SH-SY5Y (cell line): Measurements from ENCODE around the gene THUMPD3.

Experiments
- GATA2 ChIP-seq: IDR thresholded peaks from 2 replicates; pipeline ENCODE4 v1.6.1; 2011; ENCODE audit warnings: mild to moderate bottlenecking, low read depth, low read length
- GATA3 ChIP-seq: IDR thresholded peaks from 2 replicates; pipeline ENCODE4 v1.6.1; 2011; ENCODE audit warnings: low read depth, mild to moderate bottlenecking, low read length, moderate library complexity

Gene THUMPD3

GRCh38 chr3:9386078-9386459, 23.2 kb downstream of the THUMPD3 start:
- TF ChIP-seq GATA2 (no peak), GATA3 (no peak)

DNA sequence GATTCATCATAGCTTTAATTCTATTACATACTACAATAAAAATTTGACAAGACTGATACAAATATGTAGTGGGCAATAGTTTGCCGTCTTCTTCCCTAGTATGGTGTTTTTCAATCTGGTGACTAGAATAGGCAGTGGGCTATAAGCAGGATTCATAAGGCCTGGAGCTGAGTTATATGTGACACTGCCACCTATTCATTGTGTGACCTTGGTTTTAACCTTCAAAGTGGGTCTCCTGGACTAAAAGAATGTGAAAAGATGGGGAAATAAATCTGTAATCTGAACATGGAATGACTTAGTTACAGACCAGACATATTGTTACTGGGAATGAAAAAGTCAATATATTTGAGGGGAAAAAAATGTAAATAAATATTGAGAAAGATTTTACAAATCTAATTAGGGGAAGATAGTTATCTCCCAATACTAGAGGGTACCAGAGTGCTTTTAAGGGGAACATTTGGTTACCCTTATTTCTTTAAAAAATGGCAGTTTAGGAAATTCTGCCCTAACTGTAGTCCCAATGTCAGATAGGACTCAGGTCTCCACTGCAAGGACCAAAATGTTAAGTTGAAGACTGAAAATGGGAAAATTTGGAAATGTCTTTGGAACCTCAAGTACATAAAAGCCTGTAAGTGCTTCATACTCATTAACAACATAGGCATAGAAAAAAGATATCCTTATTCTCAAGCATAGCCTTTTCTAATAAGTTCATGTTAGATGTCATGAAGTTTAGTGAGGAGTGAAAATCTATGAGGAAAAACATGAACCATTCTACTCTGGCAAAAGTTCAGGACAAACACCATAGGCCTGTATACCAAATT, 23.9 kb downstream of the THUMPD3 start:
- TF ChIP-seq GATA2 (no peak), GATA3 (no peak)

GRCh38 chr3:9387322-9387655, 24.4 kb downstream of the THUMPD3 start:
- TF ChIP-seq GATA3 (no peak), GATA2 (no peak)

DNA sequence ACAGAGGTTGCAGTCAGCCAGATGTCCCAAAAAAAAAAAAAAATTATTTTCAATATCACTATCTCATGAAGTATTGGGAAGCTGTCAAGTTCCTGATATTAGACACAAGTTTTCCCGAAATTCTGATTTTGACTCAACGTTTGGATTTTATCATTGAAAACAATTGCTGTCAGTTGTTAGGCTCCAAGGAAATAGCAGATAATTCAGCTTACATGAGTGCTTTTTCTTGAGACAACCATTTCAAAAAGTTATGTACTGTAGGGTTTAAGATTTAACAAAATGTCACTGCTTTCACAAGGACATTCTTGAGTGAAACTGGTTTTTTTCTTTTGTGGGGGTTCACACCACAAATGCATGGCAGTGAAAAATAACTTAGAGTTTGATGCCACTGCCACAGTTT, 25.3 kb downstream of the THUMPD3 start:
- TF ChIP-seq GATA3 (no peak), GATA2 (no peak)

DNA sequence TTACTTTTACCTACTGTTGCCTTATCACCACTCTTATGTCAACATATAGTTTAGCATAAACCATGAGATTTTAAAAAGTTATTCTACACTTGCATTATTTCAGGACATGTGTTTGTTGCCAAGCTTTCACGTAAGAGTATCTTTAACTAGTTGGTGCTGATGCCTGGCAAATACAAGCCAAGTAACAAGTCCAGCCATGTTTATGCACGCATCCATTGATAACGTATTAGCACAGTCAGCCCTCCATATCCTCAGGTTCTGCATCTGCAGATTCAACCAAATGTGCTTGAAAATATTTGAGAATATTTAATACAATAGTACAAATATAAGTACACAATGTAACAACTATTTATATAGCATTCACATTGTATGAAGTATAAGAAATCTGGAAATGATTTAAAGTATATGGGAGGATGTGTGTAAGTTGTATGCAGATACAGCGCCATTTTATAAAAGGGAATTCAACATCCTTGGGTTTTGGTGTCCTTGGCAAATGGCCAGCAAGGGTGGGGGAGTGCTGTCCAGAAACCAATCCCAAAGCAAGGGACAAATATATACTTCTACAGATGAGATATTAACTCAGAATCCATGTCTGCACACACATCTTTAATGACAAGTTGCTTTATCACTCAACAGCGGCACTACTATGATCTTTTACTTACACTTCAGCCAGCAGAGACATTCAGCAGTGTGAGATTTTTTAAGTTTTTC, 25.9 kb downstream of the THUMPD3 start:
- TF ChIP-seq GATA2 (no peak), GATA3 (no peak)

DNA sequence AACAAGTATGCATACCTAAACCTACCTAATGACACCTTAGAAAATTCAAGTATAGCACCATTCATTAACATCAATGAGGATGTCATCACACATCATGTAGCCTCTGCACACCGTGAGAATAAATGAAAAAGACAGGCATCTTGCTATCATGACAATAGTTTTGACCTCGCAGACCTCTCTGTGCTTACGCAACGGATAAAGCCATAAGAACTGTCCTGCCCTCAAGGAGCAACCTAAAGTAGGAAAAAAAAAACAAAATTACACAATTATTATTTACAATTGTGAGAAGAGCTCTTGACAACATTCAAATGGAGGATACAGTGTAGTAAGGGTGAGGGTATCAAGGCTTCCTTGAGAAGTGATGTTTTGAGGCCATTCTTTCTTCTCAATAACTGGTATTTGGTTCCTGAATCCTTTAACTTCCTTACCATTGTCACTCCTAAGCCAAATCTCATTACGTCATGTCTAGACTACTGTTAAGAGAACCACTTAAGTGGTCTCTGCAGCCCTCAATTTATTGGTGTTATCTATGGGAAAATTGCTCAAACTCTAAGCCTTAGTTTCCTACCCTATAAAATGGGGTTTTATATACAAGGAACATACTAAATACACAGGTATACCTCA, 27.5 kb downstream of the THUMPD3 start:
- no peak for TF ChIP-seq GATA3
- TF ChIP-seq GATA2, result no peak

- TF ChIP-seq GATA3, result no peak
Observed at GRCh38 chr3:9392041-9392440, 29.2 kb downstream of the THUMPD3 start.

DNA sequence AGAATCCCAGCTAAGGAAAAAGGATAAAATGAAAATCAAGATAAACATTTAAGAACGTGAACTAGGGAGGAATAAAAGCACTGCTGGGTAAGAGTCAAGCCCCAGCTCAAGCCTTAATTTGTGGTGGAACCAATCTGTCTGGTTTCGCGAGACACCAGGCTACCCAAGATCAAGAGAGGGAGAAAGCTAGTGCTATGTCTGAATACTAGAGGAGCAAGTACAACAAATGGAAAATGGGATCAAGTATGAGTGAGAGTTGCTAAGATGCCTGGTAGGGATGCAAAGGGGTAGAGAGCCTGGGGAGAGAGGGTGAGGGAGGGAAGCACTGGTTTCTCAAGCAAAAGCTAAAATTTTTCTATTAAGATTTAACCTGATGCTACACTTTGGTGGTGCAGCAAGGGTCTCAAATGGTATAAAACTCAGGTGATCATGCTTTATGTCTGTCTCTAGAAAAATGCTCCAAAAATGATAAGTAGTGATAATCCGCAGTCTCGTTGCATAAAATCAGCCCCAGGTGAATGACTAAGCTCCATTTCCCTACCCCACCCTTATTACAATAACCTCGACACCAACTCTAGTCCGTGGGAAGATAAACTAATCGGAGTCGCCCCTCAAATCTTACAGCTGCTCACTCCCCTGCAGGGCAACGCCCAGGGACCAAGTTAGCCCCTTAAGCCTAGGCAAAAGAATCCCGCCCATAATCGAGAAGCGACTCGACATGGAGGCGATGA, 32.9 kb downstream of the THUMPD3 start:
- no peak for TF ChIP-seq GATA3
- no peak for TF ChIP-seq GATA2

DNA sequence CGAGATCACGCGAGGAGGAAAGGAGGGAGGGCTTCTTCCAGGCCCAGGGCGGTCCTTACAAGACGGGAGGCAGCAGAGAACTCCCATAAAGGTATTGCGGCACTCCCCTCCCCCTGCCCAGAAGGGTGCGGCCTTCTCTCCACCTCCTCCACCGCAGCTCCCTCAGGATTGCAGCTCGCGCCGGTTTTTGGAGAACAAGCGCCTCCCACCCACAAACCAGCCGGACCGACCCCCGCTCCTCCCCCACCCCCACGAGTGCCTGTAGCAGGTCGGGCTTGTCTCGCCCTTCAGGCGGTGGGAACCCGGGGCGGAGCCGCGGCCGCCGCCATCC, 33.4 kb downstream of the THUMPD3 start:
- TF ChIP-seq GATA2, result no peak
- TF ChIP-seq GATA3, result no peak

GRCh38 chr3:9396632-9397331, 33.9 kb downstream of the THUMPD3 start:
- TF ChIP-seq GATA2 (no peak), GATA3 (no peak)

- no peak for TF ChIP-seq GATA2
- TF ChIP-seq GATA3, result no peak
Observed at GRCh38 chr3:9397332-9397905, 34.6 kb downstream of the THUMPD3 start, which contains the start of gene SETD5. TSS of gene SETD5 (plus strand) at chr3:9397615. CDS start at chr3:9428939, 31,324 bp downstream.

GRCh38 chr3:9397906-9398699, 35.2 kb downstream of the THUMPD3 start:
- TF ChIP-seq GATA2 (no peak), GATA3 (no peak)

GRCh38 chr3:9398700-9399336, 36.0 kb downstream of the THUMPD3 start:
- TF ChIP-seq GATA3 (no peak), GATA2 (no peak)
